GM23338 (cell line): ENCODE measurements around the gene CD63. TPM values are rescaled to one million over a fixed set of nuclear protein-coding genes. Genes with fewer than 3 reads are reported as not detected.

Experiments
- ATAC-seq: fragments of 200-7000 bp; cut with Tn5 transposase; 3 replicates; pipeline ENCODE4 v1.9.1; 2020
- DNase-seq: peaks from one replicate; pipeline ENCODE4 v3.0.0-alpha.2; 2015; ENCODE audit warnings: low spot score
- H2AFZ ChIP-seq: fragments of 200-600 bp; sonication (generic); 2 replicates; pipeline ENCODE4 v1.8.0; 2016; ENCODE audit warnings: antibody characterized with exemption, mild to moderate bottlenecking, moderate library complexity
- H3F3A ChIP-seq: fragments of 200-600 bp; sonication (generic); replicated peaks from 2 replicates; pipeline ENCODE4 v1.8.0; 2017; ENCODE audit warnings: antibody characterized with exemption, mixed run types, low read depth
- H3K27ac ChIP-seq: fragments of 200-600 bp; sonication (generic); 2 replicates; pipeline ENCODE4 v1.6.1; 2016; ENCODE audit warnings: low read depth
- H3K27me3 ChIP-seq: fragments of 200-600 bp; sonication (generic); 2 replicates; pipeline ENCODE4 v1.8.0; 2016; ENCODE audit warnings: mild to moderate bottlenecking, mixed run types, moderate library complexity; ENCODE audit not compliant: insufficient read depth
- H3K36me3 ChIP-seq: fragments of 200-600 bp; sonication (generic); 2 replicates; pipeline ENCODE4 v1.8.0; 2016; ENCODE audit warnings: mild to moderate bottlenecking; ENCODE audit not compliant: insufficient read depth
- H3K4me1 ChIP-seq: fragments of 200-600 bp; sonication (generic); 2 replicates; pipeline ENCODE4 v1.8.0; 2016; ENCODE audit warnings: mild to moderate bottlenecking, moderate library complexity; ENCODE audit not compliant: insufficient read depth
- H3K4me2 ChIP-seq: fragments of 200-600 bp; sonication (generic); 2 replicates; pipeline ENCODE4 v1.7.1; 2017; ENCODE audit warnings: mixed run types
- H3K4me3 ChIP-seq: fragments of 200-600 bp; sonication (generic); 2 replicates; pipeline ENCODE4 v1.6.1; 2016; ENCODE audit warnings: mixed run types
- H3K79me2 ChIP-seq: fragments of 200-600 bp; sonication (generic); replicated peaks from 2 replicates; pipeline ENCODE4 v1.8.0; 2017; ENCODE audit warnings: mild to moderate bottlenecking; ENCODE audit not compliant: insufficient read depth
- H3K9me2 ChIP-seq: fragments of 200-600 bp; sonication (generic); 2 replicates; pipeline ENCODE4 v1.8.0; 2017; ENCODE audit not compliant: insufficient read depth
- H4K20me1 ChIP-seq: fragments of 200-600 bp; sonication (generic); replicated peaks from 2 replicates; pipeline ENCODE4 v1.8.0; 2017; ENCODE audit warnings: mild to moderate bottlenecking; ENCODE audit not compliant: insufficient read depth
- H3K27ac Mint-ChIP-seq: 2 replicates; pipeline ENCODE4 v1.8.0; 2020; ENCODE audit warnings: inconsistent platforms, mild to moderate bottlenecking, moderate library complexity, mixed read lengths
- H3K27me3 Mint-ChIP-seq: 3 replicates; pipeline ENCODE4 v1.8.0; 2022; ENCODE audit warnings: low read depth, mild to moderate bottlenecking, moderate library complexity, mixed read lengths, inconsistent platforms; ENCODE audit not compliant: insufficient read depth, poor library complexity
- H3K36me3 Mint-ChIP-seq: 3 replicates; pipeline ENCODE4 v1.8.0; 2021; ENCODE audit warnings: low read depth, mild to moderate bottlenecking, inconsistent platforms, moderate library complexity, mixed read lengths
- H3K4me1 Mint-ChIP-seq: 3 replicates; pipeline ENCODE4 v1.8.0; 2020; ENCODE audit warnings: mild to moderate bottlenecking, inconsistent platforms, mixed read lengths
- H3K4me3 Mint-ChIP-seq: 3 replicates; pipeline ENCODE4 v1.8.0; 2021; ENCODE audit warnings: moderate library complexity, mild to moderate bottlenecking, inconsistent platforms, mixed read lengths
- H3K9me3 Mint-ChIP-seq: 3 replicates; pipeline ENCODE4 v1.8.0; 2020; ENCODE audit warnings: moderate library complexity, mild to moderate bottlenecking, inconsistent platforms, mixed read lengths
- CREB1 ChIP-seq: fragments of 250-450 bp; sonication (Bioruptor Pico); IDR thresholded peaks from 2 replicates; pipeline ENCODE4 v1.5.0; 2020; ENCODE audit warnings: low read depth, mild to moderate bottlenecking, moderate library complexity
- EZH2phosphoT487 ChIP-seq: fragments of 200-600 bp; sonication (generic); IDR thresholded peaks from one replicate; pipeline ENCODE4 v1.8.1; 2018; ENCODE audit warnings: antibody characterized with exemption; ENCODE audit not compliant: unreplicated experiment
- JUNB ChIP-seq: IDR thresholded peaks from one replicate; pipeline ENCODE4 v1.6.1; 2016; ENCODE audit warnings: antibody characterized with exemption; ENCODE audit not compliant: unreplicated experiment
- NANOG ChIP-seq: IDR thresholded peaks from 2 replicates; pipeline ENCODE4 v1.6.1; 2016; ENCODE audit warnings: antibody characterized with exemption, borderline replicate concordance
- POLR2AphosphoS5 ChIP-seq: IDR thresholded peaks from 2 replicates; pipeline ENCODE4 v1.6.1; 2016; ENCODE audit warnings: antibody characterized with exemption, low read depth
- STAT1 ChIP-seq: IDR thresholded peaks from one replicate; pipeline ENCODE4 v1.6.1; 2016; ENCODE audit warnings: antibody characterized with exemption; ENCODE audit not compliant: unreplicated experiment
- ZNF114 ChIP-seq: fragments of 250-450 bp; sonication (Bioruptor Pico); IDR thresholded peaks from 2 replicates; pipeline ENCODE4 v1.5.0; 2020; ENCODE audit warnings: mild to moderate bottlenecking, moderate library complexity
- ZNF331 ChIP-seq: fragments of 250-450 bp; sonication (Bioruptor Pico); IDR thresholded peaks from 2 replicates; pipeline ENCODE4 v1.5.0; 2020; ENCODE audit warnings: low read depth, mild to moderate bottlenecking, moderate library complexity
- ZNF462 ChIP-seq: fragments of 250-450 bp; sonication (Bioruptor Pico); IDR thresholded peaks from 2 replicates; pipeline ENCODE4 v1.5.0; 2020; ENCODE audit warnings: mild to moderate bottlenecking, moderate library complexity
- polyA plus RNA-seq: library from polyadenylated mRNA; unstranded; fragments of >200 nt; fragmentation: Nextera tagmentation; extraction: Ambion mirVana; gene quantifications from 2 replicates; pipeline ENCODE4 v1.2.1, GENCODE V29; 2016
- total RNA-seq: library from RNA; depleted of rRNA; stranded (reverse); fragments of >200 nt; shearing (Covaris generic); gene quantifications from 2 replicates; pipeline ENCODE4 v1.2.3, GENCODE V29; 2014
- TF ChIP-seq, protein P1 (sequence below): IDR thresholded peaks from one replicate; pipeline ENCODE4 v1.6.1; 2018; ENCODE audit warnings: antibody characterized with exemption; ENCODE audit not compliant: unreplicated experiment
- TF ChIP-seq, protein P2 (sequence below): IDR thresholded peaks from 2 replicates; pipeline ENCODE4 v1.6.1; 2016; ENCODE audit warnings: antibody characterized with exemption

Gene CD63
- total and polyA plus RNA-seq, 2 experiments from 2014 or later: 294 to 685 TPM

- TF ChIP-seq, protein P1, sequence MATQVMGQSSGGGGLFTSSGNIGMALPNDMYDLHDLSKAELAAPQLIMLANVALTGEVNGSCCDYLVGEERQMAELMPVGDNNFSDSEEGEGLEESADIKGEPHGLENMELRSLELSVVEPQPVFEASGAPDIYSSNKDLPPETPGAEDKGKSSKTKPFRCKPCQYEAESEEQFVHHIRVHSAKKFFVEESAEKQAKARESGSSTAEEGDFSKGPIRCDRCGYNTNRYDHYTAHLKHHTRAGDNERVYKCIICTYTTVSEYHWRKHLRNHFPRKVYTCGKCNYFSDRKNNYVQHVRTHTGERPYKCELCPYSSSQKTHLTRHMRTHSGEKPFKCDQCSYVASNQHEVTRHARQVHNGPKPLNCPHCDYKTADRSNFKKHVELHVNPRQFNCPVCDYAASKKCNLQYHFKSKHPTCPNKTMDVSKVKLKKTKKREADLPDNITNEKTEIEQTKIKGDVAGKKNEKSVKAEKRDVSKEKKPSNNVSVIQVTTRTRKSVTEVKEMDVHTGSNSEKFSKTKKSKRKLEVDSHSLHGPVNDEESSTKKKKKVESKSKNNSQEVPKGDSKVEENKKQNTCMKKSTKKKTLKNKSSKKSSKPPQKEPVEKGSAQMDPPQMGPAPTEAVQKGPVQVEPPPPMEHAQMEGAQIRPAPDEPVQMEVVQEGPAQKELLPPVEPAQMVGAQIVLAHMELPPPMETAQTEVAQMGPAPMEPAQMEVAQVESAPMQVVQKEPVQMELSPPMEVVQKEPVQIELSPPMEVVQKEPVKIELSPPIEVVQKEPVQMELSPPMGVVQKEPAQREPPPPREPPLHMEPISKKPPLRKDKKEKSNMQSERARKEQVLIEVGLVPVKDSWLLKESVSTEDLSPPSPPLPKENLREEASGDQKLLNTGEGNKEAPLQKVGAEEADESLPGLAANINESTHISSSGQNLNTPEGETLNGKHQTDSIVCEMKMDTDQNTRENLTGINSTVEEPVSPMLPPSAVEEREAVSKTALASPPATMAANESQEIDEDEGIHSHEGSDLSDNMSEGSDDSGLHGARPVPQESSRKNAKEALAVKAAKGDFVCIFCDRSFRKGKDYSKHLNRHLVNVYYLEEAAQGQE: no peak
Observed at GRCh38 chr12:55721601-55722213, 7.1 kb downstream of the CD63 start (continued).

GRCh38 chr12:55720894-55721444, 7.8 kb downstream of the CD63 start:
- H3K4me3 Mint-ChIP-seq: no peak overlapping the region
- no peak overlapping the region for H3K27ac Mint-ChIP-seq
- peaks cover under 1% of the 10 kb centered on the region; the same call in 1 of the 3 replicates for H3K9me3 Mint-ChIP-seq
- TF ChIP-seq NANOG: no peak
- TF ChIP-seq, protein P2, sequence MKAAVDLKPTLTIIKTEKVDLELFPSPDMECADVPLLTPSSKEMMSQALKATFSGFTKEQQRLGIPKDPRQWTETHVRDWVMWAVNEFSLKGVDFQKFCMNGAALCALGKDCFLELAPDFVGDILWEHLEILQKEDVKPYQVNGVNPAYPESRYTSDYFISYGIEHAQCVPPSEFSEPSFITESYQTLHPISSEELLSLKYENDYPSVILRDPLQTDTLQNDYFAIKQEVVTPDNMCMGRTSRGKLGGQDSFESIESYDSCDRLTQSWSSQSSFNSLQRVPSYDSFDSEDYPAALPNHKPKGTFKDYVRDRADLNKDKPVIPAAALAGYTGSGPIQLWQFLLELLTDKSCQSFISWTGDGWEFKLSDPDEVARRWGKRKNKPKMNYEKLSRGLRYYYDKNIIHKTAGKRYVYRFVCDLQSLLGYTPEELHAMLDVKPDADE: no peak
- no peak for TF ChIP-seq ZNF462
- no peak for TF ChIP-seq EZH2phosphoT487
- TF ChIP-seq POLR2AphosphoS5: peak; percentile 16; the same call in 1 of the 2 replicates
- TF ChIP-seq CREB1 (CRISPR knock-in tag): no peak
- TF ChIP-seq ZNF114: no peak
- no peak for TF ChIP-seq JUNB
- TF ChIP-seq STAT1: no peak
- no peak for TF ChIP-seq ZNF331

More at GRCh38 chr12:55720894-55721444, 7.8 kb downstream of the CD63 start:
- Mint-ChIP-seq H3K4me1 (peaks cover 40% of the 10 kb centered on the region), H3K27me3 (peaks cover 25% of the 10 kb centered on the region), H3K36me3 (peaks cover 26% of the 10 kb centered on the region)
- DNase-seq (peak; percentile 71), ATAC-seq (peak; percentile 54)
- Histone ChIP-seq H2AFZ (no peak overlapping the region), H3F3A (peaks cover 11% of the 10 kb centered on the region; the same call in 1 of the 2 replicates), H3K4me3 (no peak overlapping the region), H3K27me3 (no peaks in the 10 kb centered on the region), H3K4me2 (no peak overlapping the region), H3K27ac (no peak overlapping the region), H3K36me3 (peaks cover 8% of the 10 kb centered on the region; the same call in 1 of the 2 replicates), H3K9me2 (no peaks in the 10 kb centered on the region), H3K79me2 (peaks cover 10% of the 10 kb centered on the region; the same call in 1 of the 2 replicates), H4K20me1 (0 out of 2 replicates have a peak, but pooled peaks cover 6% of the 10 kb centered on the region), H3K4me1 (peaks cover 30% of the 10 kb centered on the region)
